ENCODE results near the gene SPAG4. TPM values are rescaled to one million over a fixed set of nuclear protein-coding genes. Genes with fewer than 3 reads are reported as not detected.

The SPAG4 gene
- total and polyA plus RNA-seq, 2 donors (not counting 1 experiment from before 2014, with no cell fraction given) = 4.3 to 6.6 TPM

DNA sequence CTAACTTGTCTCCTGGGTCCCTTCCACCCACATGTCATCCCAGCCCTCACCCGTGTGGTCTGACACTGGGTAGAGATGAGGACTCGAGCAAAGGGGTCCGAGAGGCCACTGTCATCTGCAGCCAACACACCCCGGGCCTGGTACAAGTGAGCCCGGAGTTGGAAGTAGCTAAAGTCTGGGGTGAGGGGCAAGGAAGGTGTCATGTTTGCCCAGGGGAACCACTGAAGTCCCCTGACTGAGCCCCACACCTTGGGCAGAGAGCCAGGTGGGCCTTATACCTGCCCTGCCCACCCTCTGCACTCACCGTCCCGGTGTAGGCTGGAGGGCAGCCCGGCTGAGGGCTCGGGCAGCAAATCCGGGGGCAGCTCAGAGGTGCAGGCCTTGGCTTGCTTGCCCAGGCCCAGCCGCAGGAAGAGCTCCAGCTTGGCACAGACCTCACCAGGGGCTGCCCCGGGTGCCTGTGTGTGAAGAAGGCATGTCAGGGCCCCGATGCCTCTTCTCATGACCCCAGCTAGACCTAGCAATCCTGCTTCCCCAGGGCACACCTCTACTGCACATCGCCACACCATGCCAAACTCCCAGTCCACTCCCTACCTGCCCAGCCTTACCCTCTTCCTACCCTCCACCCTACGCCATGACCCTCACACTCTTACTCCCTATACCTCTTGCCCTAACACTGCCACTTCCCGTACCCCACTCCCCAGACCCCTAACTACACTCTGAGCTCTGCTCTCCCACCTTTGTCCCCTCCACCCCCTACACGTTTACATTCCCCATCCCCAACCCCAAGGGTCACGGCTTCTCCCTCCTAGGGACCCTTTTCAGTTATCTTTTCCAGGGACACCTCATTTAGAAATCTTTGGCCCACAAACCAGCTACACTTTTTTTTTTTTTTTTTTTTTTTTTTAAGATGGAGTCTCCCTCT, 31.7 kb upstream of the SPAG4 start:
- Histone ChIP-seq H3K27ac (ENCODE audit: insufficient read depth, low read length) (no peak overlapping the region), H3K4me1 (ENCODE audit: control insufficient read depth, extremely low read depth, insufficient read depth, low read length) (no peaks in the 10 kb centered on the region), H3K27me3 (ENCODE audit: control insufficient read depth, insufficient read depth, low read length) (peaks cover 2% of the 10 kb centered on the region), H3K36me3 (ENCODE audit: control insufficient read depth, insufficient read depth, low read length) (no peaks in the 10 kb centered on the region), H3K9ac (ENCODE audit: insufficient read depth, low read length) (no peak overlapping the region), H3K79me2 (ENCODE audit: control insufficient read depth, insufficient read depth, low read length) (no peaks in the 10 kb centered on the region), H2AFZ (ENCODE audit: low read length) (no peak overlapping the region), H4K20me1 (ENCODE audit: control insufficient read depth, extremely low read depth, insufficient read depth, low read length) (no peaks in the 10 kb centered on the region), H3K9me3 (ENCODE audit: control insufficient read depth, insufficient read depth, low read depth, low read length) (no peaks in the 10 kb centered on the region), H3K4me2 (ENCODE audit: extremely low read depth, insufficient read depth, low read length) (no peak overlapping the region), H3K4me3 (replicated peaks in 1 of 4; ENCODE audit: control extremely low read depth in 1 of 4, insufficient read depth in 1 of 4, low read depth in 3 of 4, low read length in 4 of 4) (no peak overlapping the region)
- DNase-seq (ENCODE audit: low read depth in 2 of 2) = no peak
- no peak for TF ChIP-seq EZH2 (IDR thresholded peaks at IDR 0.05; ENCODE audit: low read length, missing control alignments)

DNA sequence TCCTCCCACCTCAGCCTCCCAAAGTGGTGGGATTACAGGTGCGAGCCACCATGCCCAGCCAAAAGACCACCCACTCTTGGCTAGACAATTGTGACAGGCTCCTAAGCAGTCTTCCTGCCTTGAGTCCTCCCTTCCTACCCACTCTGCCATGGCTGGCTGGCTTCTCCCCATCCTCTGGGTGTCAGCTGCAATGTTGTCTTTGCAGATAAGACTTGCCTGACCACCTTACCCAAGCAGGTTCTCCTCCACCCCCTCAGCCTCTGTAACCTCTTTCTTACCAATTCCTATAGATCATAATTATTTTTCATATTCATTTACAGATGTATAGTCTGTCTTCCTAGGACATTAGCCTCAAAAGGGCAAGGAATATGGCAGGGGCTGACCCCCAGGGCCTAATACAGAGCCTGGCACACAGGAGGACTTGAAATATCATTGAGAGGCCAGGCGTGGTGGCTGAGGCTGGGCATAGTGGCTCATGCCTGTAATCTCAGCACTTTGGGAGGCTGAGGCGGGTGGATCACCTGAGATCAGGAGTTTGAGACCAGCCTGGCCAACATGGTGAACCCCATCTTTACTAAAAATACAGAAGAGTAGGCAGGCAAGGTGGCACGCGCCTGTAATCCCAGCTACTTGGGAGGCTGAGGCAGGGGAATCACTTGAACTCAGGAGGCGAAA, 28.7 kb upstream of the SPAG4 start:
- no peak overlapping the region for H3K4me3 ChIP-seq (replicated peaks in 1 of 4; ENCODE audit: control extremely low read depth in 1 of 4, insufficient read depth in 1 of 4, low read depth in 3 of 4, low read length in 4 of 4)
- no peaks in the 10 kb centered on the region for H3K9me3 ChIP-seq (ENCODE audit: control insufficient read depth, insufficient read depth, low read depth, low read length)
- H3K4me2 ChIP-seq (ENCODE audit: extremely low read depth, insufficient read depth, low read length) = no peak overlapping the region
- no peak overlapping the region for H3K9ac ChIP-seq (ENCODE audit: insufficient read depth, low read length)
- no peaks in the 10 kb centered on the region for H4K20me1 ChIP-seq (ENCODE audit: control insufficient read depth, extremely low read depth, insufficient read depth, low read length)
- no peaks in the 10 kb centered on the region for H3K27me3 ChIP-seq (ENCODE audit: control insufficient read depth, insufficient read depth, low read length)
- no peak overlapping the region for H3K27ac ChIP-seq (ENCODE audit: insufficient read depth, low read length)
- no peaks in the 10 kb centered on the region for H3K4me1 ChIP-seq (ENCODE audit: control insufficient read depth, extremely low read depth, insufficient read depth, low read length)
- TF ChIP-seq, protein P1, sequence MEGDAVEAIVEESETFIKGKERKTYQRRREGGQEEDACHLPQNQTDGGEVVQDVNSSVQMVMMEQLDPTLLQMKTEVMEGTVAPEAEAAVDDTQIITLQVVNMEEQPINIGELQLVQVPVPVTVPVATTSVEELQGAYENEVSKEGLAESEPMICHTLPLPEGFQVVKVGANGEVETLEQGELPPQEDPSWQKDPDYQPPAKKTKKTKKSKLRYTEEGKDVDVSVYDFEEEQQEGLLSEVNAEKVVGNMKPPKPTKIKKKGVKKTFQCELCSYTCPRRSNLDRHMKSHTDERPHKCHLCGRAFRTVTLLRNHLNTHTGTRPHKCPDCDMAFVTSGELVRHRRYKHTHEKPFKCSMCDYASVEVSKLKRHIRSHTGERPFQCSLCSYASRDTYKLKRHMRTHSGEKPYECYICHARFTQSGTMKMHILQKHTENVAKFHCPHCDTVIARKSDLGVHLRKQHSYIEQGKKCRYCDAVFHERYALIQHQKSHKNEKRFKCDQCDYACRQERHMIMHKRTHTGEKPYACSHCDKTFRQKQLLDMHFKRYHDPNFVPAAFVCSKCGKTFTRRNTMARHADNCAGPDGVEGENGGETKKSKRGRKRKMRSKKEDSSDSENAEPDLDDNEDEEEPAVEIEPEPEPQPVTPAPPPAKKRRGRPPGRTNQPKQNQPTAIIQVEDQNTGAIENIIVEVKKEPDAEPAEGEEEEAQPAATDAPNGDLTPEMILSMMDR (conservative IDR thresholded peaks at IDR 0.05 in 1 of 2, IDR thresholded peaks at IDR 0.05 in 1 of 2; ENCODE audit: low read depth in 1 of 2, low read length in 2 of 2) = no peak
- no peak for TF ChIP-seq EZH2 (IDR thresholded peaks at IDR 0.05; ENCODE audit: low read length, missing control alignments)
- H3K79me2 ChIP-seq (ENCODE audit: control insufficient read depth, insufficient read depth, low read length) = no peaks in the 10 kb centered on the region
- no peak for DNase-seq (ENCODE audit: low read depth in 2 of 2)
- H3K36me3 ChIP-seq (ENCODE audit: control insufficient read depth, insufficient read depth, low read length) = no peaks in the 10 kb centered on the region
- H2AFZ ChIP-seq (ENCODE audit: low read length) = no peak overlapping the region

DNA sequence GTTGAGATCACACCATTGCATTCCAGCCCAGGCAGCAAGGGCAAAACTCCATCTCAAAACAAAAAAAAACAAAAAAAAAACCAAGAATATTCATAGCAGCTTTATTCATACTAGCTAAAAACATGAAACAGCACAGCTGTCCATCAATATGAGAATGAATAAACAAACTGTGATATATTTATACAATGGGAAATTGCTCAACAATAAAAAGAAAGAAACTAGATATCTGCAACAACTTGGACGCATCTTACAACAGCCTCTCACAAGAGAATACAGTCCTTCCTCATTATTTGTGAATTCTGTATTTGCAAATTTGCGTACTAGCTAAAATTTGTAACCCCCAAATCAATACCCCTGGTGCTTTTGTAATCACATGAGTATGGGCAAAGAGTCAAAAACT, 28.2 kb upstream of the SPAG4 start:
- no peaks in the 10 kb centered on the region for H3K36me3 ChIP-seq (ENCODE audit: control insufficient read depth, insufficient read depth, low read length)
- no peaks in the 10 kb centered on the region for H3K4me1 ChIP-seq (ENCODE audit: control insufficient read depth, extremely low read depth, insufficient read depth, low read length)
- no peaks in the 10 kb centered on the region for H3K79me2 ChIP-seq (ENCODE audit: control insufficient read depth, insufficient read depth, low read length)
- DNase-seq (ENCODE audit: low read depth in 2 of 2) = peak in 1 of 2 donors; percentile 30
- no peaks in the 10 kb centered on the region for H3K27me3 ChIP-seq (ENCODE audit: control insufficient read depth, insufficient read depth, low read length)
- no peak overlapping the region for H3K9ac ChIP-seq (ENCODE audit: insufficient read depth, low read length)
- no peak overlapping the region for H3K27ac ChIP-seq (ENCODE audit: insufficient read depth, low read length)
- no peaks in the 10 kb centered on the region for H4K20me1 ChIP-seq (ENCODE audit: control insufficient read depth, extremely low read depth, insufficient read depth, low read length)
- H3K9me3 ChIP-seq (ENCODE audit: control insufficient read depth, insufficient read depth, low read depth, low read length) = no peaks in the 10 kb centered on the region
- no peak overlapping the region for H2AFZ ChIP-seq (ENCODE audit: low read length)
- no peak for TF ChIP-seq EZH2 (IDR thresholded peaks at IDR 0.05; ENCODE audit: low read length, missing control alignments)
- TF ChIP-seq, protein P1 (conservative IDR thresholded peaks at IDR 0.05 in 1 of 2, IDR thresholded peaks at IDR 0.05 in 1 of 2; ENCODE audit: low read depth in 1 of 2, low read length in 2 of 2) = no peak
- H3K4me3 ChIP-seq (replicated peaks in 1 of 4; ENCODE audit: control extremely low read depth in 1 of 4, insufficient read depth in 1 of 4, low read depth in 3 of 4, low read length in 4 of 4) = no peak overlapping the region
- H3K4me2 ChIP-seq (ENCODE audit: extremely low read depth, insufficient read depth, low read length) = no peak overlapping the region
